GM12891 (cell line): Measurements from ENCODE around the gene TBC1D4.

Experiments used
- PAX5 ChIP-seq: IDR thresholded peaks from 2 replicates; pipeline ENCODE4 v1.6.1; 2011; ENCODE audit warnings: low read length, moderate library complexity, mild to moderate bottlenecking; ENCODE audit not compliant: insufficient read depth, severe bottlenecking
- POLR2A ChIP-seq: IDR thresholded peaks from 2 replicates; pipeline ENCODE4 v1.6.1; 2011; ENCODE audit warnings: low read depth, low read length, control low read depth
- TAF1 ChIP-seq: IDR thresholded peaks from 2 replicates; pipeline ENCODE4 v1.6.1; 2011; ENCODE audit warnings: low read depth, low read length, control low read depth

DNA sequence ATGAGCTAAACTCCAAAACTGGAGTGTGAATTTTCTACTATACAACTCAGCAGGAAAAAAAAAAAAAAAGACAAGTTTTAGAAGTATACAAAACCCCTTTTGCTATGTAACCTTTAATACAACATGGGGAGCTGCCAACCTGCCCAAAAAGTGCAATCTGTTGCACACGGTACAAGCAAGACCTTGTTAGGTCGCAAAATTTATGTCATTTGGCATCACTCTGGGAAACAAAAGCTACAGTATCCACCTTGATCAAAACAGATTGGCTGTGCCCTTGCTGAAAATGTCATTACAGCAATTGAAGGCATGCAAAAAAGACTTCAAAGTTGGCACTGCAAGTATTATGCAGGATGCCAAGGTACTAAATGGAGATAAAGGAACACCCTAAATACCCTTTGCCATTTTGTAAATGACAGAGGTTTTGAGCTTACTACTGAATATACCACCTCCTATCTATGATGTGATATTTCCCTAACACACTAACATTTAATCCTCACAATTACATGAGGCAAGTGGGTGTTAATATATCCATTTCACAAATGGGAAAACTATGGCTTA is 150.1 kb downstream of the TBC1D4 start:
- TF ChIP-seq TAF1 (no peak), POLR2A (no peak), PAX5 (no peak)
